ENCODE measurements around the gene PLA2G4B. TPM values are rescaled to one million over a fixed set of nuclear protein-coding genes. Genes with fewer than 3 reads are reported as not detected.

PLA2G4B gene
- total and polyA plus RNA-seq, 2 of the 8 experiments (the other 6 are each of a cell fraction or from before 2014, with no cell fraction given): 4.2 to 9.2 TPM

- H2BK15ac ChIP-seq (ENCODE audit: low read length): no peak overlapping the region
- no peaks in the 10 kb centered on the region; a peak in 1 of 8 replicates for H3K36me3 ChIP-seq (ENCODE audit: control insufficient read depth in 2 of 4, insufficient read depth in 4 of 4, low read length in 3 of 4)
- no peak overlapping the region for H4K91ac ChIP-seq (replicated peaks; ENCODE audit: insufficient read length, low read length)
- H2AFZ ChIP-seq (ENCODE audit: low read length): no peak overlapping the region
- H3K56ac ChIP-seq (replicated peaks; ENCODE audit: insufficient read length, low read depth, low read length): no peak overlapping the region
- H2BK12ac ChIP-seq (ENCODE audit: low read depth, low read length): no peak overlapping the region
- H3K79me1 ChIP-seq (ENCODE audit: low read depth, low read length): no peaks in the 10 kb centered on the region
- no peak overlapping the region for H4K5ac ChIP-seq (ENCODE audit: insufficient read length, low read depth, low read length)
- no peaks in the 10 kb centered on the region for H3K79me2 ChIP-seq (ENCODE audit: control insufficient read depth in 1 of 2, insufficient read depth in 2 of 2, low read length in 2 of 2)
- H3K4ac ChIP-seq (replicated peaks; ENCODE audit: insufficient read length, low read depth, low read length): peak overlapping the region; percentile 45
- peaks cover 1 to 4% of the 10 kb centered on the region in 2 experiments for H4K20me1 ChIP-seq (replicated peaks in 1 of 2; ENCODE audit: control insufficient read depth in 1 of 2, insufficient read depth in 2 of 2, low read length in 2 of 2)
- ChIA-PET POLR2A (ENCODE audit: partially characterized antibody) (interaction anchor here (0.9 to 1.7 kb wide), 3 partner anchors 17 to 147 kb away, joined by 3 to 4 read pairs (median 4); partner anchors contain the start of gene EHD4), CTCF (ENCODE audit: partially characterized antibody) (interaction anchor here (0.6 to 2.1 kb wide), 12 partner anchors 14 to 79 kb away, joined by 3 to 6 read pairs (median 4); no protein-coding TSS in a partner anchor)
- H3K27me3 ChIP-seq (replicated peaks in 1 of 4; ENCODE audit: control insufficient read depth in 3 of 4, extremely low read depth in 1 of 4, insufficient read depth in 3 of 4, low read length in 3 of 4): peaks cover 0 to 2% (median 0%) of the 10 kb centered on the region in 4 experiments; a peak in 1 of 7 replicates
- FAIRE-seq (no peak), DNase-seq (ENCODE audit: low read depth in 1 of 2, low spot score in 2 of 2) (no peak)
- H3K18ac ChIP-seq (ENCODE audit: extremely low read depth, low read length): no peak overlapping the region
- H3K4me2 ChIP-seq (ENCODE audit: insufficient read depth in 1 of 2, low read depth in 2 of 2, low read length in 2 of 2): no peak overlapping the region
- H3K27ac ChIP-seq (ENCODE audit: low read depth, low read length): no peak overlapping the region
- no peak overlapping the region for H3K23ac ChIP-seq (ENCODE audit: insufficient read length)
- H3K23me2 ChIP-seq (ENCODE audit: low read depth, low read length): peaks cover 10% of the 10 kb centered on the region; the same call in 1 of the 2 replicates
- no peak overlapping the region; a peak in 1 of 7 replicates for H3K9ac ChIP-seq (replicated peaks in 1 of 4; ENCODE audit: extremely low read depth in 1 of 4, low read depth in 3 of 4, low read length in 3 of 4)
- H2BK120ac ChIP-seq (replicated peaks; ENCODE audit: low read depth, low read length): no peak overlapping the region
- peak overlapping the region; percentile 9; the same call in 1 of the 2 replicates for H2AK5ac ChIP-seq (ENCODE audit: low read depth, low read length)
- H3K4me1 ChIP-seq (replicated peaks in 1 of 4; ENCODE audit: control insufficient read depth in 3 of 4, insufficient read depth in 4 of 4, low read length in 3 of 4): peaks cover 0 to 4% (median 2%) of the 10 kb centered on the region in 4 experiments; a peak in 4 of 7 replicates
- H2BK5ac ChIP-seq (ENCODE audit: low read depth, low read length): no peak overlapping the region
- H3K9me3 ChIP-seq (ENCODE audit: insufficient read depth in 2 of 2, low read depth in 1 of 2, low read length in 1 of 2): no peaks in the 10 kb centered on the region
- H3K4me3 ChIP-seq (ENCODE audit: extremely low read depth in 1 of 4, insufficient read depth in 2 of 4, low read depth in 3 of 4, low read length in 4 of 4): no peak overlapping the region
- no peak overlapping the region for H3K14ac ChIP-seq (ENCODE audit: insufficient read length)
- TF ChIP-seq CHD2 (IDR thresholded peaks at IDR 0.05; ENCODE audit: low read length): no peak
- TF ChIP-seq YY1 (IDR thresholded peaks at IDR 0.05; ENCODE audit: low read depth, low read length): no peak
- no peak for TF ChIP-seq FOSL1 (IDR thresholded peaks at IDR 0.05; ENCODE audit: insufficient read depth, low read depth, low read length)
- no peak for TF ChIP-seq CTBP2 (IDR thresholded peaks at IDR 0.05; ENCODE audit: borderline replicate concordance, insufficient read depth, insufficient read length, low read length)
- TF ChIP-seq GABPA (IDR thresholded peaks at IDR 0.05; ENCODE audit: borderline replicate concordance, insufficient read depth, low read length): no peak
- TF ChIP-seq CBX8 (IDR thresholded peaks at IDR 0.05; ENCODE audit: borderline replicate concordance, low read depth, low read length): no peak
- TF ChIP-seq POU5F1 (IDR thresholded peaks at IDR 0.05; ENCODE audit: low read depth, low read length): no peak
- no peak for TF ChIP-seq NRF1 (IDR thresholded peaks at IDR 0.05; ENCODE audit: low read depth, low read length)
- no peak for TF ChIP-seq RBBP5 (IDR thresholded peaks at IDR 0.05; ENCODE audit: borderline replicate concordance, low read depth, low read length)
- no peak for TF ChIP-seq SP4 (IDR thresholded peaks at IDR 0.05; ENCODE audit: low read length)
- no peak for TF ChIP-seq MAX (IDR thresholded peaks at IDR 0.05)
- 84% methylated on average over 13 of the region's 13 CpGs; no CpG with 5 or more reads in 1 of the 2 experiments for WGBS, 2 experiments (ENCODE audit: extremely low coverage in 1 of 2, insufficient coverage in 1 of 2, insufficient read length in 1 of 2, insufficient replicate concordance in 2 of 2, low coverage in 1 of 2, low lambda C conversion rate in 2 of 2, missing lambda C conversion rate in 1 of 2)
- no peak overlapping the region for H2BK20ac ChIP-seq (ENCODE audit: low read length)
- no peak overlapping the region for H4K8ac ChIP-seq (ENCODE audit: extremely low read depth, insufficient read depth, low read length)
Observed at GRCh38 chr15:41825572-41826535, 12.8 kb upstream of the PLA2G4B start.
